ENCODE measurements around the gene GLIS1.

GRCh38 chr1:53541761-53542550 is 197.0 kb downstream of the GLIS1 start:
- peak in 1 of 4 experiments; percentile 20 for TF ChIP-seq CTCF (IDR thresholded peaks at IDR 0.05)
- TF ChIP-seq POLR2AphosphoS5 (IDR thresholded peaks at IDR 0.05), result peak; percentile 24
- no peak for TF ChIP-seq POLR2A (IDR thresholded peaks at IDR 0.05)
- no peak for TF ChIP-seq EP300 (IDR thresholded peaks at IDR 0.05)
